GM21360 (cell line): Measurements from ENCODE around the gene MINPP1.

ENCODE experiments used
- ATAC-seq: cut with Tn5 transposase; IDR thresholded peaks from one replicate; pipeline ENCODE4 v1.9.1; 2021; ENCODE audit warnings: mild to moderate bottlenecking, moderate library complexity; ENCODE audit not compliant: unreplicated experiment

Gene MINPP1

GRCh38 chr10:87518937-87519336 lies 14.2 kb downstream of the MINPP1 start:
- ATAC-seq, result no peak

- no peak for ATAC-seq
These were observed 14.9 kb downstream of the MINPP1 start for GRCh38 chr10:87519582-87519981.

- no peak for ATAC-seq
These were observed 19.0 kb downstream of the MINPP1 start for GRCh38 chr10:87523731-87524130.

GRCh38 chr10:87524296-87524695 lies 19.6 kb downstream of the MINPP1 start:
- ATAC-seq, result no peak

GRCh38 chr10:87531908-87532622 lies 27.4 kb downstream of the MINPP1 start:
- no peak for ATAC-seq

GRCh38 chr10:87532696-87533095 lies 28.0 kb downstream of the MINPP1 start:
- ATAC-seq, result no peak

- ATAC-seq, result peak; percentile 61
These were observed 29.6 kb downstream of the MINPP1 start for GRCh38 chr10:87534173-87534858.

- no peak for ATAC-seq
These were observed 33.7 kb downstream of the MINPP1 start for GRCh38 chr10:87538092-87539015.

- no peak for ATAC-seq
These were observed 36.4 kb downstream of the MINPP1 start for GRCh38 chr10:87541114-87541513.

GRCh38 chr10:87544721-87545120 lies 40.0 kb downstream of the MINPP1 start:
- ATAC-seq, result no peak

- ATAC-seq, result no peak
These were observed 41.1 kb downstream of the MINPP1 start for GRCh38 chr10:87545783-87546182.

- ATAC-seq, result no peak
These were observed 41.5 kb downstream of the MINPP1 start for GRCh38 chr10:87546210-87546609.

GRCh38 chr10:87546971-87547413 lies 42.3 kb downstream of the MINPP1 start:
- no peak for ATAC-seq

GRCh38 chr10:87547734-87548311 lies 43.1 kb downstream of the MINPP1 start:
- ATAC-seq, result no peak

GRCh38 chr10:87550741-87551140 lies 46.0 kb downstream of the MINPP1 start:
- ATAC-seq, result no peak

- no peak for ATAC-seq
These were observed 46.6 kb downstream of the MINPP1 start for GRCh38 chr10:87551326-87551725.

GRCh38 chr10:87552248-87552929 lies 47.7 kb downstream of the MINPP1 start:
- no peak for ATAC-seq

- no peak for ATAC-seq
These were observed 52.7 kb downstream of the MINPP1 start for GRCh38 chr10:87557409-87557808.

- no peak for ATAC-seq
These were observed 53.6 kb downstream of the MINPP1 start for GRCh38 chr10:87558333-87558732.

GRCh38 chr10:87559392-87559791 lies 54.7 kb downstream of the MINPP1 start:
- no peak for ATAC-seq
